LNCaP clone FGC (cell line): ENCODE measurements around the gene RNF207.

Source experiments
- DNase-seq: peaks from one replicate; pipeline ENCODE4 v3.0.0-alpha.2; 2011; ENCODE audit warnings: low read depth
- H3K4me3 ChIP-seq: 2 replicates; pipeline ENCODE4 v1.5.1; 2011; ENCODE audit warnings: mild to moderate bottlenecking, low read depth, low read length, control low read depth
- TF ChIP-seq, protein P1 (sequence below): IDR thresholded peaks from 2 replicates; pipeline ENCODE4 v1.5.1; 2012; ENCODE audit warnings: mild to moderate bottlenecking; ENCODE audit not compliant: control insufficient read depth, insufficient read depth; ENCODE audit errors: extremely low read depth

The RNF207 gene

DNA sequence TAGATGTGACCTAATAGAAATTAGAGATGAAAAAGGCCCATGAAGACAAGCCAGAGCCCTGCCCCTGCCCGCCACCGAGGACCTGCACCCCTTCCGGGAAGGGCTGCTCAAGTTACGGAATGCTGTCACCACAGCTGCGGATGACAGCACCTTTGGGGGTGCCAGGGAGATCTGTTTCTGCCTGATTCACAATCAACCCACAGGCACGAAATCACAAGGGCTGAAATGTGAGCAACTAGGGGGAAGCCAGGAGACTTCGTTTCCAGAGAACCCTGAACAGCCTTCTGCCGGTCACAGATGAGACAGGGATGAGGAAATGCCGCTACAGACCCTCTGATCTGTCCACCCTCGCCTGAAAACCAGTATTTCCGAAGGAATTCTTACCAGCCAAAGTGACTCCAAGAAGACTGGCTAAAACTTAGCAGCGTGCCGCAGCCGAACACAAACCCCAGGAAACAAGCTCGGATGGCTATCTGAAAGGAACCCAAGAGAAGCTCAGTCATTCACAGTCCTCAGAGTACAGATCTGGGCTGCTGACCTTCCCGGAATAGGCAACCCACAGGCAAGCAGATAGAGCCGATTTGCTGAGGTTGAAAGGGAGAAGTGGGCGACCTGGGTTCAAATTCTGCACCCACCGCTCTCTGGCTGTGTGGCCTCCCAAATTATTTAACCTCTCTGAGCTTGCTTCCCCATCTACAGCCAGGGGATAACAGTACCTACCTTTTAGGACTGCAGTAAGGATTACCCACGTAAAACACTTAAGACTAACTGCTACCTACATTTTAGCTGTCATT lies 28.8 kb downstream of the RNF207 start:
- TF ChIP-seq, protein P1, sequence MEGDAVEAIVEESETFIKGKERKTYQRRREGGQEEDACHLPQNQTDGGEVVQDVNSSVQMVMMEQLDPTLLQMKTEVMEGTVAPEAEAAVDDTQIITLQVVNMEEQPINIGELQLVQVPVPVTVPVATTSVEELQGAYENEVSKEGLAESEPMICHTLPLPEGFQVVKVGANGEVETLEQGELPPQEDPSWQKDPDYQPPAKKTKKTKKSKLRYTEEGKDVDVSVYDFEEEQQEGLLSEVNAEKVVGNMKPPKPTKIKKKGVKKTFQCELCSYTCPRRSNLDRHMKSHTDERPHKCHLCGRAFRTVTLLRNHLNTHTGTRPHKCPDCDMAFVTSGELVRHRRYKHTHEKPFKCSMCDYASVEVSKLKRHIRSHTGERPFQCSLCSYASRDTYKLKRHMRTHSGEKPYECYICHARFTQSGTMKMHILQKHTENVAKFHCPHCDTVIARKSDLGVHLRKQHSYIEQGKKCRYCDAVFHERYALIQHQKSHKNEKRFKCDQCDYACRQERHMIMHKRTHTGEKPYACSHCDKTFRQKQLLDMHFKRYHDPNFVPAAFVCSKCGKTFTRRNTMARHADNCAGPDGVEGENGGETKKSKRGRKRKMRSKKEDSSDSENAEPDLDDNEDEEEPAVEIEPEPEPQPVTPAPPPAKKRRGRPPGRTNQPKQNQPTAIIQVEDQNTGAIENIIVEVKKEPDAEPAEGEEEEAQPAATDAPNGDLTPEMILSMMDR = no peak
- DNase-seq = no peak
- peak overlapping the region; percentile 85 for H3K4me3 ChIP-seq

DNA sequence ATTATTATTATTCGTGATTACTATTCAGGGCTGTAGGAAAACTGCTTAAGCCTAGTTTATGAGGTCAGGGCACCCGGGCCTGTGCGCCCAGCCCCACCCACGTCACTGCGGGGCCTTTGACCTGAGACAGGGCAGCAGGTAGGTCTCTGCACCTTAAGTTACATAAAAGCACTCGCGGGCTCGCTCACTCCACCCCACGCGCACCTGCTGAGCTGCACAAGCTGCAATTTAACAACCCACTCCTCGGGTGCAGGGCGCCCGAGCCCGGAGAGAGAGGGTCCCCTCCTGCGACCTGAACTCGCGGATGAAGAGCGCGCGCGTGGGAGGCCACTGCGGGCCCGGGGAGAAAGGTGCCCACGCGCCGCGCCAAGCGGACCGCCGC lies 29.4 kb downstream of the RNF207 start:
- peak; percentile 6 for DNase-seq
- TF ChIP-seq, protein P1 = no peak
- H3K4me3 ChIP-seq = peak overlapping the region; percentile 85

DNA sequence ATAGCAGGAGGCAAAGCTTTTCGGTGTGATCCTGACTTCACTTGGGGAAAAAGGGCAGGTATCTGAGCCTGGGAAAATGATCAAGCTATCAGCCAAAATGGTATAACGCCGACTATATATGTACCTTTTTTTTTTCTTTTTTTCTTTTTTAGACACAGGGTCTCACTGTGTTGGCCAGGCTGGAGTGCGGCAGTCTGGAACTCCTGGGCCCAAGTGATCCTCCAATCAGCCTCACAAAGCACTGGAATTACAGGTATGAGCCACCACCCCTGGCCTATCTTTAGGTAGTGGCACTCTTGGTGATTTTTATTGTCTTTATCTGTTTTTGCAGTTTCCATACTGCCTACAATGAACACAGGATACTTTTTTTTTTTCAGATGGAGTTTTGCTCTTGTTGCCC lies 31.2 kb downstream of the RNF207 start:
- H3K4me3 ChIP-seq = no peak overlapping the region
- DNase-seq = no peak
- TF ChIP-seq, protein P1 = no peak

DNA sequence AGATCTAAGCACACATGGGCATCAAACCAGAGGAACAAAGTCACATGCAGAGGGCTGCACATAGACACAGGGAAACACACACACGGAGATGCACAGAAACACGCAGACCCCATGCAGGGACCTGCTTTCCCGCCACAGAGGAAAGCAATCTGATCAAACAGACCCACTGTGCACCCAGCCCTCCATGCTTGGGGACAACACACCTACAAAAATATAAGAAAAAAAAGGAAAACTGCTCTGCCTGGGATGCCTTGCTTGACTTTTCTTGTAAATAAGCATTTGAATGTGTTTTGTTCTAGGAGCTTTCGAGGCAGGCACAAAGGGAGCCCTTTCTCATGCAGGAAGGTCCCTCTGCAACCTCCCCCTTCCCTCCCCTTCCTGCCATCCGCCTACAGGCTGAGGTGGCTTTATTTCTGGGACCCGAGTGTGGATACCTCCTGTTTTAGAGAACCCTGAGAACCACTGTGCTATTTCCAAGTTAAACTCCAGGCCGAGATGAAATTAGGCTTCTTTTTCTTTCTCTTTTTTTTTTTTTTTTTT lies 33.4 kb downstream of the RNF207 start:
- H3K4me3 ChIP-seq = no peak overlapping the region
- DNase-seq = no peak
- TF ChIP-seq, protein P1 = no peak

DNA sequence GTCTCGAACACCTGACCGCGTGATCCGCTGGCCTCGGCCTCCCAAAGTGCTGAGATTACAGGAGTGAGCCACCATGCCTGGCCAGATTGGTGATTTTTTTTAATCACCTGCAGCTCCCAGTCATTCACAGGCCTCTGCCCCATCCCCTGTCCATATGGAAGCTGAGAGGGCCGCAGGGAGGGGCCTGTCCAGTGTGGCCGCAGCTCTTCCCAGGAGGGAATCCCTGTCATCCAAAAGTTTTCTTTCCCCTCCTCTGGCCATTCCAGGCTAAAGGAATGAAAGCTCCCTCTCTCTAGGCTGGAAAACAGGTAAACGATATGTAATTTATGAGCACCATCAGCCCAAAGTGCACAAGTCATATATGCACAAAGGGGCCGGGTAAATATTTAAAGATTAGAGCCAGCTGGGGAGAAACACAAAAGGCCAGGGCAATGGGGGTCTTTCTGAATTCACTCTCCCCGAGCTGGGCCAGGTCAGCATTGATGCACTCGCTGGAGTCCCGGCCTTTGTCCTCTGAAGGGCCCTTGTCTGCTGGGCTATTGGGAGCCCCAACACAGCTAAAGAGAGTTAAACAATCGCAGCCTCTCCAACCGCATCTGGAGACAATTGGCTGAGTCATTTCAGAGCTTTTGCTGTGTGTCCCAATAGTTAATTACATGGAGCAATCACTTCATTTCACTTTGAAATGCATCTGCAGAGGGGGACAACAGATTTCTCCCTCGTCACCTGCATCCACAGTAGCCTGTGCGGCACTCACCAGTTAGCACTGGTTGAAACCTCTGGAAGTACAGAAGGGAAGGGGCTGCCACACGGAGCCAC lies 34.2 kb downstream of the RNF207 start:
- no peak overlapping the region for H3K4me3 ChIP-seq
- TF ChIP-seq, protein P1 = no peak
- DNase-seq = no peak

DNA sequence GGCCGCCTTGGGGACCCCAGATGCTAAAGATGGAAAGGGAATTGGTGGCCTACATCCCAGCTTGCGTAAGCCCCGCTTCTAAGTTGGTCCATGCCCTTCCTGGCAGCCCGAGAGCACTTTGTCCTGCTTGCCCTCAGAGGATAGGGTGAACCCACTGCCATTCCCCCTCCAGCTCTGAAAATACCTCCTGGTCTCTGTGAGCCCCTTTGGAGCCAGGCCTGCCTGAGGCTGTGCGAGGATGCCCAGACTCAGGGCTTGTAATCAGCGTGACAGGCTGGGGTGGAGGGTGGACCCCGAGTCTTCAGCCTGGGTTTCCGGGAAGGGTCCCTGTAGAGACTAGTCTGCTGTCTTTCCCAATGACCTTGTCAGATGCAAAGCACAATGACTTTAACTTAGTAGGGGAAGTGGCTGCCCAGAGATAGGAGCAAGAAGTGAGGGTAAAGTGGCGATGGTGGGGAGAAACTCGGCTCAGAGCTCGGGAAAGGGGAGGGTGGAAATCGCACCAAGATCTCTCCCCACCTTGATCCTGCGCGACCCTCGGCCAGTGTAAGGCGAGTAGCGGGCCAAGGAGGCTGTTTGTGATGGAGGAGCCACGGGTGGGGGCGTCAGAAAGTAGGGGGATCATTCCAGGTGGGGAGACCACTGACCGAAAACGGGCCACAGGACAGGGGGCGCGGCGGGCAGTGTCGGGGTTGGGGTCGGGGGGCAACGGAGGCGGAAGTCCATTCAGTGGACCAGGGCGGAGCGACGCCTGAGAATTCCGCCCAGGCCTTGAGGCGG lies 35.4 kb downstream of the RNF207 start:
- H3K4me3 ChIP-seq = no peak overlapping the region
- TF ChIP-seq, protein P1 = no peak
- no peak for DNase-seq
